ENCODE measurements around the gene GAGE12F.
"Not testable (repeated sequence)": the region's sequence is repeated elsewhere in the genome, so short reads cannot be mapped to it uniquely, and the experiment has no call there.

The GAGE12F gene, protein sequence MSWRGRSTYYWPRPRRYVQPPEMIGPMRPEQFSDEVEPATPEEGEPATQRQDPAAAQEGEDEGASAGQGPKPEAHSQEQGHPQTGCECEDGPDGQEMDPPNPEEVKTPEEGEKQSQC

DNA sequence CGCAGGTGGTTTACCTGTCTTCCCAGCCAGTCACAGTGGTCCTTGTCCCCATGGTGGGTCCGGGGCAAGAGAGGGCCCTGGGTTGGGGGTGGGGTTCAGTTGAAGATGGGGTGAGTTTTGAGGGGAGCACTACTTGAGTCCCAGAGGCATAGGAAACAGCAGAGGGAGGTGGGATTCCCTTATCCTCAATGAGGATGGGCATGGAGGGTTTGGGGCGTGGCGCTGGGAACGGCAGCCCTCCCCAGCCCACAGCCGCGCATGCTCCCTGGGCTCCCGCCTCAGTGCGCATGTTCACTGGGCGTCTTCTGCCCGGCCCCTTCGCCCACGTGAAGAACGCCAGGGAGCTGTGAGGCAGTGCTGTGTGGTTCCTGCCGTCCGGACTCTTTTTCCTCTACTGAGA is at the start of gene GAGE12F:
Gene GAGE12F (plus strand): TSS at position 301 of the 400 bp plus-strand sequence. CDS start 1,155 bp downstream, outside the sequence.
- DNase-seq (ENCODE audit: low read depth); H3K4me3 ChIP-seq (ENCODE audit: low read depth, low read length): not testable (repeated sequence)

DNA sequence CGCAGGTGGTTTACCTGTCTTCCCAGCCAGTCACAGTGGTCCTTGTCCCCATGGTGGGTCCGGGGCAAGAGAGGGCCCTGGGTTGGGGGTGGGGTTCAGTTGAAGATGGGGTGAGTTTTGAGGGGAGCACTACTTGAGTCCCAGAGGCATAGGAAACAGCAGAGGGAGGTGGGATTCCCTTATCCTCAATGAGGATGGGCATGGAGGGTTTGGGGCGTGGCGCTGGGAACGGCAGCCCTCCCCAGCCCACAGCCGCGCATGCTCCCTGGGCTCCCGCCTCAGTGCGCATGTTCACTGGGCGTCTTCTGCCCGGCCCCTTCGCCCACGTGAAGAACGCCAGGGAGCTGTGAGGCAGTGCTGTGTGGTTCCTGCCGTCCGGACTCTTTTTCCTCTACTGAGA is 28.8 kb upstream of the GAGE12F start, which contains the start of gene GAGE12C:
Gene GAGE12C (plus strand): TSS at position 301 of the 400 bp plus-strand sequence. CDS start 1,155 bp downstream, outside the sequence.
- not testable (repeated sequence) for DNase-seq (ENCODE audit: low read depth); H3K4me3 ChIP-seq (ENCODE audit: low read depth, low read length)

DNA sequence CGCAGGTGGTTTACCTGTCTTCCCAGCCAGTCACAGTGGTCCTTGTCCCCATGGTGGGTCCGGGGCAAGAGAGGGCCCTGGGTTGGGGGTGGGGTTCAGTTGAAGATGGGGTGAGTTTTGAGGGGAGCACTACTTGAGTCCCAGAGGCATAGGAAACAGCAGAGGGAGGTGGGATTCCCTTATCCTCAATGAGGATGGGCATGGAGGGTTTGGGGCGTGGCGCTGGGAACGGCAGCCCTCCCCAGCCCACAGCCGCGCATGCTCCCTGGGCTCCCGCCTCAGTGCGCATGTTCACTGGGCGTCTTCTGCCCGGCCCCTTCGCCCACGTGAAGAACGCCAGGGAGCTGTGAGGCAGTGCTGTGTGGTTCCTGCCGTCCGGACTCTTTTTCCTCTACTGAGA is 19.2 kb upstream of the GAGE12F start, which contains the start of gene GAGE12D:
Gene GAGE12D (plus strand): TSS at position 301 of the 400 bp plus-strand sequence. CDS start 1,155 bp downstream, outside the sequence.
- H3K4me3 ChIP-seq (ENCODE audit: low read depth, low read length); DNase-seq (ENCODE audit: low read depth): not testable (repeated sequence)

DNA sequence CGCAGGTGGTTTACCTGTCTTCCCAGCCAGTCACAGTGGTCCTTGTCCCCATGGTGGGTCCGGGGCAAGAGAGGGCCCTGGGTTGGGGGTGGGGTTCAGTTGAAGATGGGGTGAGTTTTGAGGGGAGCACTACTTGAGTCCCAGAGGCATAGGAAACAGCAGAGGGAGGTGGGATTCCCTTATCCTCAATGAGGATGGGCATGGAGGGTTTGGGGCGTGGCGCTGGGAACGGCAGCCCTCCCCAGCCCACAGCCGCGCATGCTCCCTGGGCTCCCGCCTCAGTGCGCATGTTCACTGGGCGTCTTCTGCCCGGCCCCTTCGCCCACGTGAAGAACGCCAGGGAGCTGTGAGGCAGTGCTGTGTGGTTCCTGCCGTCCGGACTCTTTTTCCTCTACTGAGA is 9.7 kb upstream of the GAGE12F start, which contains the start of gene GAGE12E:
Gene GAGE12E (plus strand): TSS at position 301 of the 400 bp plus-strand sequence. CDS start 1,155 bp downstream, outside the sequence.
- not testable (repeated sequence) for DNase-seq (ENCODE audit: low read depth); H3K4me3 ChIP-seq (ENCODE audit: low read depth, low read length)

- DNase-seq (ENCODE audit: low read depth); H3K4me3 ChIP-seq (ENCODE audit: low read depth, low read length): not testable (repeated sequence)
These were observed 8.1 kb downstream of the GAGE12F start for GRCh38 chrX:49568728-49569127.

GRCh38 chrX:49569152-49569551 is 8.5 kb downstream of the GAGE12F start:
- not testable (repeated sequence) for DNase-seq (ENCODE audit: low read depth); H3K4me3 ChIP-seq (ENCODE audit: low read depth, low read length)

DNA sequence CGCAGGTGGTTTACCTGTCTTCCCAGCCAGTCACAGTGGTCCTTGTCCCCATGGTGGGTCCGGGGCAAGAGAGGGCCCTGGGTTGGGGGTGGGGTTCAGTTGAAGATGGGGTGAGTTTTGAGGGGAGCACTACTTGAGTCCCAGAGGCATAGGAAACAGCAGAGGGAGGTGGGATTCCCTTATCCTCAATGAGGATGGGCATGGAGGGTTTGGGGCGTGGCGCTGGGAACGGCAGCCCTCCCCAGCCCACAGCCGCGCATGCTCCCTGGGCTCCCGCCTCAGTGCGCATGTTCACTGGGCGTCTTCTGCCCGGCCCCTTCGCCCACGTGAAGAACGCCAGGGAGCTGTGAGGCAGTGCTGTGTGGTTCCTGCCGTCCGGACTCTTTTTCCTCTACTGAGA is 9.5 kb downstream of the GAGE12F start, which contains the start of gene GAGE12G:
Gene GAGE12G (plus strand): TSS at position 301 of the 400 bp plus-strand sequence. CDS start 1,155 bp downstream, outside the sequence.
- H3K4me3 ChIP-seq (ENCODE audit: low read depth, low read length); DNase-seq (ENCODE audit: low read depth): not testable (repeated sequence)

DNA sequence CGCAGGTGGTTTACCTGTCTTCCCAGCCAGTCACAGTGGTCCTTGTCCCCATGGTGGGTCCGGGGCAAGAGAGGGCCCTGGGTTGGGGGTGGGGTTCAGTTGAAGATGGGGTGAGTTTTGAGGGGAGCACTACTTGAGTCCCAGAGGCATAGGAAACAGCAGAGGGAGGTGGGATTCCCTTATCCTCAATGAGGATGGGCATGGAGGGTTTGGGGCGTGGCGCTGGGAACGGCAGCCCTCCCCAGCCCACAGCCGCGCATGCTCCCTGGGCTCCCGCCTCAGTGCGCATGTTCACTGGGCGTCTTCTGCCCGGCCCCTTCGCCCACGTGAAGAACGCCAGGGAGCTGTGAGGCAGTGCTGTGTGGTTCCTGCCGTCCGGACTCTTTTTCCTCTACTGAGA is 19.0 kb downstream of the GAGE12F start, which contains the start of gene GAGE12H:
Gene GAGE12H (plus strand): TSS at position 301 of the 400 bp plus-strand sequence. CDS start 1,155 bp downstream, outside the sequence.
- not testable (repeated sequence) for H3K4me3 ChIP-seq (ENCODE audit: low read depth, low read length); DNase-seq (ENCODE audit: low read depth)

GRCh38 chrX:49589196-49589595 is 28.6 kb downstream of the GAGE12F start, which contains the start of gene GAGE2A:
TSS of gene GAGE2A (plus strand) at chrX:49589496. CDS start at chrX:49590651, 1,155 bp downstream.
- not testable (repeated sequence) for H3K4me3 ChIP-seq (ENCODE audit: low read depth, low read length); DNase-seq (ENCODE audit: low read depth)

DNA sequence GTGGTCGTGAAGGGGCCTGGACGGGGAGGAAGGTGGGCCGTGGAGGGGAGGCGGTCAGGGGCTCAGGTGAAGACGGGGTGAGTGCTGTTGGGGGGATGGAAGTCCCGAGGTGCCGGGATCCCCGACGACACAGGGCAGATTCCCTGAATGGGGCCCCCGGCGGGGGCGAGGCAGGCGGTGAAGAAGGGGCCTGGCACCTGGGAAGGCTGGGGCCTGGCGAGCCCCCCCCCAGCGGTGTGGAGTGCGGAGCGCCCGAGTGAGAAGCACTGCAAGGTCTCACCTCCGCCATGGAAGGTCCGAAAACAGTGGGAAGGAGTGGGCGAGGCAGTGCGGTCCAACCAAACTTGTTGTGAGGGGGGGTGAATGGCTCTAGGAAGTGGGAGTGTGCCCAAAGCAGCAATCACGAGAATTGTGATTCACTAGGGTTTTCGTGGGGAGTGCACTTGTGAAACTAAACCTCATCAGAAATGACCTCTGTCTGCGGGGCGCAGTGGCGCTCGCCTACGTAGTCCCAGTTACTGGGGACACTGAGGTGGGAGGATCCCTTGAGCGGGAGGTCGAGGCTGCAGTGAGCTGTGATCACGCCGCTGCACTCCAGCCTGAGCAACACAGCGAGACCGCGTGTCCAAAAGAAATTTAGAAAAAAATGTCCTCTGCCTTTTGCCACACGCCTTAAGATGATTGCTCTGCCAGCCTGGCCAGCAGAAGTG is 29.3 kb downstream of the GAGE12F start:
- DNase-seq (ENCODE audit: low read depth); H3K4me3 ChIP-seq (ENCODE audit: low read depth, low read length): not testable (repeated sequence)

DNA sequence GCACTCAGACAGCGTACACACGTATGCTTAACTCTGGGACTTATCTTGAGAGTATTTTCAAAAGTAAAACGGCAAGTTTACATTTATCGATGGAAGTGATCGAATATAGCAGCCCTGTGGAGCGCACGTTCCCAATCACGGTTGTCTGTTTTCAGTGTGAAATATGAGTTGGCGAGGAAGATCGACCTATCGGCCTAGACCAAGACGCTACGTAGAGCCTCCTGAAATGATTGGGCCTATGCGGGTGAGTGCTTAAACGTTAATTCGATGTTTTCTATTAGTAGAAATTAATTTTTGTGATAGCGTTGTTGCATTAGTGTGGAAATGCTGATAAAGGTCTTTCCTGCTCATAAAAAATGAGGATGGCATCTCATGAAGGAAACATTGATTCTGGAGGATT is 29.8 kb downstream of the GAGE12F start:
- H3K4me3 ChIP-seq (ENCODE audit: low read depth, low read length); DNase-seq (ENCODE audit: low read depth): not testable (repeated sequence)

- DNase-seq (ENCODE audit: low read depth); H3K4me3 ChIP-seq (ENCODE audit: low read depth, low read length): not testable (repeated sequence)
These were observed 38.1 kb downstream of the GAGE12F start, which contains the start of gene GAGE1 for GRCh38 chrX:49598720-49599119. TSS of gene GAGE1 (plus strand) at chrX:49599020. CDS start at chrX:49600175, 1,155 bp downstream.

DNA sequence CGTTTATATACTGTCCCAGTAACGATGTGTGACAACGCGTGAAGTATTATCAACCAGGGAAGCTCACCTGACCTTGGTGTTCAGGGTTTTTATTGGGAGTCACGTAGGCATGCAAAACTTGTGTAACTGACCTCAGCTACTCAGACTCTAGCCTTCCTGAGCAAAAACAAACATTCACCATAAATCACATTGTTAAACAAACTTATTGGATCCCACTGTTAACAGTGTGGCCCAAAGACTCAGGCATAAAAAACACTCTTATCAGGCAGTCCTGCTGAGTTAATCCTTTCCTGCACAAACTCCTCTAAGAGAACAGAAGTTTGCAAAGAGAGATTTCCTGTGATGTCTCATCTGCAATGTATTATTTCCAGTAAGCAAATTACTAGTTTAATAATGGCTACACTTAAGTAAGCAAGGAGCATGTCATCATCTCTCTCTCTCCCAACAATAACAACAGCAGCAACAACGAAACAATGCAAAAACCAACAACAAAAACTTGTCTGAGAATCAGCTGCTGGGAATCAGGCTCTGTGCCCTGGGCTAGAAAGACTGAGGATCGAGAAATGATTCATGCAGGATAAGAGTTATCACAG is 50.2 kb downstream of the GAGE12F start:
- no peak overlapping the region for H3K4me3 ChIP-seq (ENCODE audit: low read depth, low read length)
- TF ChIP-seq MAX (IDR thresholded peaks at IDR 0.05; ENCODE audit: low read depth, low read length): no peak
- DNase-seq (ENCODE audit: low read depth): no peak

All from NB4 (cell line).